OCI-LY3 (cell line): ENCODE measurements around the gene AP1S3.

ENCODE experiments used
- EZH2phosphoT487 ChIP-seq: fragments of 200-600 bp; shearing (Covaris generic); IDR thresholded peaks from 2 replicates; pipeline ENCODE4 v1.6.1; 2018; ENCODE audit warnings: antibody characterized with exemption, mixed run types, low read depth
- TF ChIP-seq, protein P1 (sequence below): fragments of 200-600, 300-600 bp; sonication (generic); IDR thresholded peaks from 2 replicates; pipeline ENCODE4 v1.5.1; 2014; ENCODE audit warnings: antibody characterized with exemption, low read length, low read depth

DNA sequence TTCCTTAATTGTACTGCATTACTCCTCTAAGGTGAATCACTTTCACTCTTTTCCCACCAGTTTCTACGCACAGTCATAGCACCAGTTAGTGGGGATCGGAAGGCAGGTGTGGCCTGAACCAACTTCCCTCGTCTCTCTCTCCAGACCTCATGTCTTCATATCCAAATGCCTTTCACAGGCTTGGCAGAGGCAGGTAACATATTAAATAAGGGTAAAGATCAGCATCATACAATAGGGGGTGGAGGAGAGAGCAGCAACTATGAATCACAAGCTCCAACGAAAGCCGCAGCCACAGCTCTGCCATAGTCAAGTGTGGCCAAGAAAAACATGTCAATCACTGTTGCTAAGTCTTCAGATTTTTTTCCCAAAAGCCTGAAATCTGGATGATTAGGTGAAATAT, 40.3 kb downstream of the AP1S3 start:
- TF ChIP-seq, protein P1, sequence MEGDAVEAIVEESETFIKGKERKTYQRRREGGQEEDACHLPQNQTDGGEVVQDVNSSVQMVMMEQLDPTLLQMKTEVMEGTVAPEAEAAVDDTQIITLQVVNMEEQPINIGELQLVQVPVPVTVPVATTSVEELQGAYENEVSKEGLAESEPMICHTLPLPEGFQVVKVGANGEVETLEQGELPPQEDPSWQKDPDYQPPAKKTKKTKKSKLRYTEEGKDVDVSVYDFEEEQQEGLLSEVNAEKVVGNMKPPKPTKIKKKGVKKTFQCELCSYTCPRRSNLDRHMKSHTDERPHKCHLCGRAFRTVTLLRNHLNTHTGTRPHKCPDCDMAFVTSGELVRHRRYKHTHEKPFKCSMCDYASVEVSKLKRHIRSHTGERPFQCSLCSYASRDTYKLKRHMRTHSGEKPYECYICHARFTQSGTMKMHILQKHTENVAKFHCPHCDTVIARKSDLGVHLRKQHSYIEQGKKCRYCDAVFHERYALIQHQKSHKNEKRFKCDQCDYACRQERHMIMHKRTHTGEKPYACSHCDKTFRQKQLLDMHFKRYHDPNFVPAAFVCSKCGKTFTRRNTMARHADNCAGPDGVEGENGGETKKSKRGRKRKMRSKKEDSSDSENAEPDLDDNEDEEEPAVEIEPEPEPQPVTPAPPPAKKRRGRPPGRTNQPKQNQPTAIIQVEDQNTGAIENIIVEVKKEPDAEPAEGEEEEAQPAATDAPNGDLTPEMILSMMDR = no peak
- no peak for TF ChIP-seq EZH2phosphoT487
